ENCODE data around the gene CUZD1.

CUZD1 gene

DNA sequence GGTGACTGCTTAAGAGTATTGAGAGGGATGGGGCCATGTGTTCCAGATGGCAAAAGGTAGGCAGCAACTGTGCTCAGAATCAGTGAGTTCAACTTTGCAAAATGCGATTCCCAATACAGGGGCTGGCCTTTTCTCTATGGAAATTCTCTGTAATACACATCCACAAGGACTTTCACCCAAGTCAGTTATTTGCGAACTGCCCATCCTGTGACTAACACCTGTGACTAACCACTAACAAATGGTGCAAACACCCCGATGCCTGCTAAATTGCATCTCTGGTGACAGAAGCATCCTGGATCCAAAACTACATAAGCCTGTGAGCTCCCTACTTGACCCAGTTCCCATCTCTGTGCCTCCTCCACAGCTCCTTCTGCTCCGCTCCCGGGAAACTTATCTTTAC, 9.0 kb upstream of the CUZD1 start:
- no peak for DNase-seq

- no peak for DNase-seq
Observed at GRCh38 chr10:122853665-122854313, 8.1 kb upstream of the CUZD1 start.

DNA sequence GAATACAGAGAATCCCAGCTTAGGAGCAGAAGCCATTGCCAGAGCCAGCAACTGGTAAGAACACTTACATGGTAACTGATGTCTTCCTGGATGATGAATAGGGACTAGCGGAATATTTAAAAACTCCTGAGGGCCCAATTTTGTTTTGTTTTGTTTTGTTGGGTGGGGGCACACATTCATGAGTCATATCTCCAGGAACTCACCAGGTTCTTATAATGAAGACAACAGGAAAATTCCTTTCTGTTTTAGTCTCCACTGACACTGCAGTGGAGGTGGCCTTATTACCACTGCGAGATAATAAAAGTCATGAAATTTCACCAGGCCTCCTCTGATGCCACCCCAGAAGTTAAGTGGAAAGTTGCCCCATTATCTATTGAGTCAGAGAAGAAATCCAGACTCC, 6.6 kb upstream of the CUZD1 start:
- no peak for DNase-seq

GRCh38 chr10:122850705-122851640, 5.3 kb upstream of the CUZD1 start:
- DNase-seq, result no peak

DNA sequence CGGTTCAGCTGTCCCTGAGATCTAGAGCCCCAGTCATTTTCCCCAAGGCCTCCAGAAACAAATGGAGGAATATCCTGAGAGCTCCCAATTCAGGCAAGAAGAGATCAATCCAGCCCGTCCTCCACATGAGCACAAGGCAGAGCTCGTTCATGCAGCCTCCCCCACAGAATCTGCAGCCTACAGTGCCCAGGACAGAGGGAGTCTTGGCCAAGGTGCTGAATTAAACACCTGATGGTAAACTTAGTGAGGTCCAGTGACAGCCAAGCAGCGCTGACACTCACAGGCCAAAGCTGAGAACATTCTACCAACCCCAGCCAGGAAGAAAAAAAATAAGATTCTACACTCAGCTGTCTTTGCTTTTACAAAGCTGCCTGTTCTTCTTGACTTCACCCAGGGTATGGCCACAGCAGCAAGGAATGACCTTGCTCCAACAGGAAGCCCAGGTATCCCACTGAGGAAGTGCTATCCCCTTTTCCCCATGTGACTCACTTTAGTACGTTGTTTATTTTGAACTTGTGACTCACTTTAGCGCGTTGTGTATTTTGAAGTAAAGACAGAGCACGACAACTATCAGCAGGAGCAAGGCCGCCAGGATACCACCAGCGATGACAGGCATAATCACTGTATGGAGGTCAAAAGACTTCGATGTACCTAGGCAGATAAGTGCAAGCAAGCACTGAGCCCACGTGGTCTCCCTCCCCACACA, 4.4 kb upstream of the CUZD1 start:
- DNase-seq, result no peak

DNA sequence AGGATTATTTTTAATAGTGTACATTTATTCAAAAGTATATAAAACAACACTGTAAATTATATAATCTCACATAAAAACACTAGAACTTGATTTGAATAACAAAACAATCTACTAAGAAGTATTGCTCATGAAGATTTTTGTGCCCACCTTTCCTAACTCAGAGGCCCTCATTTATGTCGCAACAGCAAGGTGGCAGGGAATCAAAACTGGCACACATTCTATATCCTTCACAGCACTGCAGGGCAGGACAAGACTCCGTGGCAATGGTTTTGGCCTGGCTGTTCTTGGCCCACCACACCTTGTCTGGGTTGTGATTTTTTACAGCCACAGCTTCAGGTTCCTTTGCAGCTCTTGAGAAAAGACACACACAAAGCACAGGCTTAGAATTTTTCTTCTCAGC, 3.4 kb upstream of the CUZD1 start:
- no peak for DNase-seq

GRCh38 chr10:122847782-122848604, 2.3 kb upstream of the CUZD1 start:
- DNase-seq, result no peak

DNA sequence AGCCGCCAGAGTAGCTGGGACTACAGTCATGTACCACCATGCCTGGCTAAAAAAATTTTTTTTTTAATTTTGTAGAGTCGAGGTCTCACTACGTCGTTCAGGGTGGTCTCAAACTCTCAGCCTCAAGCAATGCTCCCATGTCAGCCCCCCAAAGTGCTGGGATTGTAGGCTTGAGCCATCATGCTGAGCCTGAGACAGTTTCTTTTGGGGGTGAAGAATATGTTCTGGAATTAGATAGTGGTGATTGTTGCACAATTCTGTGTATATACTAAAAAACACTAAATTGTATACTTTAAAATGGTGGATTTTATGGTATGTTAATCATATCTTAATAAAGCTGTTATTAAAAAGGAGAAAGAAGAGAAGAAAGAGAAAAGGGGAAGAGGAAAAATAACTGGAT, 1.5 kb downstream of the CUZD1 start:
- DNase-seq, result no peak

DNA sequence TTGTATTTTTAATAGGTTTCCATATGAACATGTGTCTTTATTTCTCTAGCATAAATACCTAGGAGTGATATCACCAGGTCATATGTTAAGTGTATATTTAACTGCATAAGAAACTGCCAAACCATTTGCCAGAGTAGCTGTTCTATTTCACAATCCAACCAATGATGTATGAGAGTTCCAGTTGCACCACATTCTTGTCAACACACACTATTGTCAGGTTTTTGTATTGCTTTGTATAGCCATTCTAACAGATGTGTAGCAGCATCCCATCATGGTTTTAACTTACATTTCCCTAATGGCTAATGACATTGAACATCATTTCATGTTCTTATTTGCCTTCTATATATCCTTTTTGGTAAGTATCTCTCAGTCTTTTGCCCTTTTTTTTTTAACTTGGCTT, 4.1 kb downstream of the CUZD1 start:
- DNase-seq, result no peak

GRCh38 chr10:122839505-122839904, 6.2 kb downstream of the CUZD1 start:
- DNase-seq, result no peak

GRCh38 chr10:122838880-122839279, 6.8 kb downstream of the CUZD1 start:
- no peak for DNase-seq

DNA sequence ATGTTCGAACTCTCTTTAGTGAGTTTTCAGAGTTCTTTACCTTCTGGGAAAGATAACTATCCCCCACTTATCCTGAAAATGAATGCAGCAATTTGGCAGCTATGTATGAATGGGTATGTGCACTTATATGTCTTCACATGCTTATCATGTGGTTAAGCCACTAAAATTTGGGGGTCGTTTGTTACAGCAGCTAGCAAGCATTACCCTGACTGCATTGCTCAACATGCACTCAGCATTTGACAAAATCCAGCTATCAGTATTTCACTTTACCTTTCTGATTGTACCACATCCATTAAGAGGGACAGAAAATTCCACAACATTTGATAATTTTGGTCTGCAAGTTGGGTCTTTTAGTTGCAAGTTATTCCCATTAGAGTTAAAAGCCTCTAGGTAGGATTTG, 9.7 kb downstream of the CUZD1 start:
- DNase-seq, result no peak

- no peak for DNase-seq
Observed at GRCh38 chr10:122830965-122831353, 14.7 kb downstream of the CUZD1 start.

DNA sequence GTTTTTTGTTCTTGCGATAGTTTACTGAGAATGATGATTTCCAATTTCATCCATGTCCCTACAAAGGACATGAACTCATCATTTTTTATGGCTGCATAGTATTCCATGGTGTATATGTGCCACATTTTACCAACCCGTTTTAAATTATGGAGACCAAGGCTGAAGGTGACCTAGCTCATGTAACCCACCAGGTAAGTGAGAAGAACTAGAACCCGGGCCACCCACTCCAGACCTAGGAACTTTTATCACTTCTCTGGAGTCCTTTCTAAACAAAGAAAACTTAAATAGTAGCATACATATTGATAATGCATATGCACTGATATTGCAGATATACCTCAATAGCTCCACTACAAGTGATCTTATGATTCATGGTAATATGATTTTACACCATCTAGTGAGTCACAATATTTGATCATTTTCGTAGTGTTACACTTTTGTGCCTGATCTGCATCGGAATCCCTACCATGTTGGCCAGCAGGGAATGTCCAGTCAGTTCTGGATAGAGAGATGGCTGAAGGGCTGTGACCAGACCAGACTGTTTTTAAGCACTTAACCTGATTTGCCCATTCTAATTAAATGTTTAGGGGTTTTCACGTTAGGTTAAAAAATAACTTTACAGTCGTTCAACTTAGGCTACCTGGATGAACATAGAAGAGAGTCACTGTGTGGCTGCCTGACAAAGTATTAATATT, 15.2 kb downstream of the CUZD1 start:
- no peak for DNase-seq

- no peak for DNase-seq
Observed at GRCh38 chr10:122829454-122829853, 16.2 kb downstream of the CUZD1 start.

- no peak for DNase-seq
Observed at GRCh38 chr10:122828716-122829255, 16.9 kb downstream of the CUZD1 start.

- no peak for DNase-seq
Observed at GRCh38 chr10:122827302-122827701, 18.4 kb downstream of the CUZD1 start.

- no peak for DNase-seq
Observed at GRCh38 chr10:122822973-122823690, 22.5 kb downstream of the CUZD1 start.

- no peak for DNase-seq
Observed at GRCh38 chr10:122821808-122822207, 23.8 kb downstream of the CUZD1 start.

GRCh38 chr10:122815458-122815857, 30.2 kb downstream of the CUZD1 start:
- no peak for DNase-seq

GRCh38 chr10:122814493-122814892, 31.2 kb downstream of the CUZD1 start:
- no peak for DNase-seq
